ENCODE measurements around the gene CCDC102A.
A peak's percentile ranks its signal among the peaks of the same experiment; 100 is the strongest.

Gene CCDC102A

GRCh38 chr16:57527610-57528360 is 8.6 kb downstream of the CCDC102A start:
- H3K4me1 Mint-ChIP-seq (ENCODE audit: low read depth): peaks cover 35% of the 10 kb centered on the region
- H3K27me3 Mint-ChIP-seq (ENCODE audit: low read depth): no peaks in the 10 kb centered on the region

DNA sequence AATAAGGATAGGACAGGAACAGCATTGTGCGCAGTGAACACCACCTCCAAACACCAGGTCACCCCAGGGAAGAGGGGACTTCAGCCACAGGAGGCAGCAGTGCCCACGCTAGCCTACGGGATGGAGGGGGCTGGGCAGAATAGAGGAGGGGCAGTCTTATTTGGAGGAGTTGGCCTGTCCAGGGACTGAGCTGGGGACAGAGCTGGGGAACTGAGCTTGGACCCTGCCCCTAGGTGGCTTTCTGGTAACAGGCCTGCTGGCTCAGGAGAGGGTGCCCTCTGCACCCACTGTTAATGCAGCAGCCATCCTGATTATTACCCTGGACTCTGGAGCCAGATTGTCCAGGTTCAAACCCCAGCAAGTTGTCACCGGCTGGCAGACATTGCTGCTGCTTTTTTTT is 9.3 kb downstream of the CCDC102A start:
- Mint-ChIP-seq H3K4me3 (no peak overlapping the region), H3K27ac (no peak overlapping the region), H3K27me3 (ENCODE audit: low read depth) (no peaks in the 10 kb centered on the region), H3K36me3 (ENCODE audit: low read depth) (peaks cover 8% of the 10 kb centered on the region), H3K9me3 (no peaks in the 10 kb centered on the region), H3K4me1 (ENCODE audit: low read depth) (peaks cover 31% of the 10 kb centered on the region)
- no peak for DNase-seq (ENCODE audit: low spot score)

More at GRCh38 chr16:57527610-57528360, 8.6 kb downstream of the CCDC102A start:
- Mint-ChIP-seq H3K36me3 (ENCODE audit: low read depth) (peaks cover 8% of the 10 kb centered on the region), H3K4me3 (no peak overlapping the region), H3K27ac (peak overlapping the region; percentile 29), H3K9me3 (no peaks in the 10 kb centered on the region)
- no peak for DNase-seq (ENCODE audit: low spot score)

DNA sequence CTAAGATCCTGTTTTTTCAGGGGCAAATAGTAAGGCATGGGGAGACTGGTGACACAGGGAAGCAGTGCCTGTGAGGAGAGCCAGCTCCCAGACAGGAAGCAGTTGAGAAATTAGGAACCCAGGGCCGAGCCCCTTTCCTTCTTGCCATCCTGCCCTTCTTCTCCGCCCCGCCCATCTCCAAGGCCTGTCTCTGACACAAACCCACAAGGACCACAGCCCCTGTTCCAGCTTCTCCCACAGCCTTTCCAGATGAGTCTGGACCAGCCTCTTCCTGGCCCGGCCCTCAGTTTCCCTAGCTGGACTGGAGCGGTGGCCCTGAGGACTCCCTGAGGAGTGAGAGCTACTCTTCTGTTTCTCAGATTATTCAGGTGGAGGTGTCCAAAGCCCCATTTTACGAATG is 9.9 kb downstream of the CCDC102A start:
- H3K27me3 Mint-ChIP-seq (ENCODE audit: low read depth): no peaks in the 10 kb centered on the region
- no peak for DNase-seq (ENCODE audit: low spot score)
- no peak overlapping the region for H3K4me3 Mint-ChIP-seq
- peaks cover 26% of the 10 kb centered on the region for H3K4me1 Mint-ChIP-seq (ENCODE audit: low read depth)
- H3K36me3 Mint-ChIP-seq (ENCODE audit: low read depth): peaks cover 8% of the 10 kb centered on the region
- no peaks in the 10 kb centered on the region for H3K9me3 Mint-ChIP-seq
- no peak overlapping the region for H3K27ac Mint-ChIP-seq

DNA sequence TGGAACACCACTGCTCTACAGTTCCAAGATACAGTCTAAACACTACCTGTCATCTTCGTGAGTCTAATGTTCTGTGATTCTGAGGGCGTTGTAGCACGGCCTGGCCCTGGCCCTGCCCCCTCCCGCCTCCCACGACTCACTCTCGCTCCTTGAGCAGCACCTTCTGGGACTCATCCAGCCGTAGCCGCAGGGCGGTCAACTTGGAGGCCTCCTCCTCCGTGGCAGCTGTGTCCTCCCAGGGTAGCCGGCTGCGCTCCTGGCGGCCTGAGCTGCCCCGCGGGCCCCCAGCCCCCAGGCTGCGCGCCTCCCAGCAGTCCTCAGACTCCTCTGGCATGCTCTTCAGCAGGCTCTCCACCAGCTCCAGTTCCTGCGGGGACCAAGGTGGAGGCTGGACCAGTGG is 10.6 kb downstream of the CCDC102A start:
- Mint-ChIP-seq H3K27me3 (ENCODE audit: low read depth) (no peaks in the 10 kb centered on the region), H3K4me1 (ENCODE audit: low read depth) (peaks cover 19% of the 10 kb centered on the region)

GRCh38 chr16:57522960-57523359 is 13.4 kb downstream of the CCDC102A start:
- Mint-ChIP-seq H3K27ac (no peak overlapping the region), H3K4me3 (no peak overlapping the region), H3K4me1 (ENCODE audit: low read depth) (peaks cover 2% of the 10 kb centered on the region), H3K9me3 (no peaks in the 10 kb centered on the region), H3K36me3 (ENCODE audit: low read depth) (peaks cover 3% of the 10 kb centered on the region), H3K27me3 (ENCODE audit: low read depth) (no peaks in the 10 kb centered on the region)
- no peak for DNase-seq (ENCODE audit: low spot score)

More for the DNA sequence above, 10.6 kb downstream of the CCDC102A start:
- H3K27ac Mint-ChIP-seq: no peak overlapping the region
- H3K9me3 Mint-ChIP-seq: no peaks in the 10 kb centered on the region
- H3K4me3 Mint-ChIP-seq: no peak overlapping the region
- peaks cover 8% of the 10 kb centered on the region for H3K36me3 Mint-ChIP-seq (ENCODE audit: low read depth)
- no peak for DNase-seq (ENCODE audit: low spot score)

DNA sequence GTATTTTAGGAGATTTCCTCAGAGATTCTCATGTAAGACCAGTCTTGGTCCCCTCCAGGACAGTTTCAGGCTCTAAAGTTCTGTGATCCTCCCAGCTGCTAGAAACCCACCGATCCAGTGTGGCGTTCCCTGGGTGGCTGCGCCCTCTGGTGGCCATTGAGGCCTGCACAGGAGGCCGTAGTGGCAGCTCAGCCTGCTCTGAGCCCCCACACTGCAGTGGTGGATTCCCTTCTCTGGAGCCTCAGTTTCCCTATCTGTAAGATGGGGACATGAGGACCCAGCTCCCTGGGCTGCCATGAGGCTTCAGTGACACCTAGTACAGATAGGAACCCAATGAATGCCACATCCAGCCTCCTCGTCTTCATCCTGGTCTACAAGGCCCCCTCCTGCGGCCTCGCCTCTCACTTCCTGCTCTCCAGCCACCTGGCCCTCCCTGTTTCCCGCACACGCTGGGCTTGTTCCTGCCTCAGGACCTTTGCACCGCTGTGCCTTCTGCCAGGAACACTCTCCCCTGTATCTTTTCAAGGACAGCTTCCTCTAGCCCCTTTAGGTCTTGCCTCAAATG is 16.5 kb downstream of the CCDC102A start:
- peaks cover 3% of the 10 kb centered on the region for H3K36me3 Mint-ChIP-seq (ENCODE audit: low read depth)
- H3K27ac Mint-ChIP-seq: no peak overlapping the region

DNA sequence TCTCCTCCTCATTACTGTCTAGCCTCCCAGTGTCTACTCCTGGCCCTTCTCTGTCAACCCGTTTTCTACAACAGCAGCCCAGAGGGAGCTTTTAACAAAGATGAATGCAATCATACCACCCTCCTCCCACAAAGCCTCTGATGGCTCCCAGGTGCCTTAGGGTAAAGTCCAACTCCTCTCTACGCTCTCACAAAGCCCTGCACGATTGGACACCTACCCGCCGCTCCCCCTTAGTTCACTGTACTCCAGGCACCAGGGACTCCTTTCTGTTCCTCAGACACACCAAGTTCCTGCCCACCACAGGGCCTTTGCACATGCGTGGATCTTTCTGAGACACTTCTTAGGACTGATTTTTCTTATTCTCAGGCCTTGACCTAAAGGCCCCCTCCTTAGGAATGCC is 17.4 kb downstream of the CCDC102A start:
- Mint-ChIP-seq H3K27me3 (ENCODE audit: low read depth) (no peaks in the 10 kb centered on the region), H3K27ac (no peak overlapping the region), H3K9me3 (no peaks in the 10 kb centered on the region), H3K36me3 (ENCODE audit: low read depth) (peaks cover 3% of the 10 kb centered on the region), H3K4me3 (no peak overlapping the region), H3K4me1 (ENCODE audit: low read depth) (peaks cover 2% of the 10 kb centered on the region)
- DNase-seq (ENCODE audit: low spot score): no peak

More for the DNA sequence above, 16.5 kb downstream of the CCDC102A start:
- DNase-seq (ENCODE audit: low spot score): peak; percentile 61
- H3K4me3 Mint-ChIP-seq: no peak overlapping the region
- H3K4me1 Mint-ChIP-seq (ENCODE audit: low read depth): peaks cover 2% of the 10 kb centered on the region
- H3K27me3 Mint-ChIP-seq (ENCODE audit: low read depth): no peaks in the 10 kb centered on the region
- H3K9me3 Mint-ChIP-seq: no peaks in the 10 kb centered on the region

- peaks cover 3% of the 10 kb centered on the region for H3K36me3 Mint-ChIP-seq (ENCODE audit: low read depth)
- H3K9me3 Mint-ChIP-seq: no peaks in the 10 kb centered on the region
- no peak for DNase-seq (ENCODE audit: low spot score)
- peaks cover 2% of the 10 kb centered on the region for H3K4me1 Mint-ChIP-seq (ENCODE audit: low read depth)
- H3K27me3 Mint-ChIP-seq (ENCODE audit: low read depth): no peaks in the 10 kb centered on the region
- H3K4me3 Mint-ChIP-seq: no peak overlapping the region
- H3K27ac Mint-ChIP-seq: no peak overlapping the region
Measured at GRCh38 chr16:57518520-57518919, 17.9 kb downstream of the CCDC102A start.

GRCh38 chr16:57517397-57518367 is 18.7 kb downstream of the CCDC102A start:
- peaks cover 3% of the 10 kb centered on the region for H3K36me3 Mint-ChIP-seq (ENCODE audit: low read depth)
- no peaks in the 10 kb centered on the region for H3K9me3 Mint-ChIP-seq
- H3K4me3 Mint-ChIP-seq: no peak overlapping the region
- DNase-seq (ENCODE audit: low spot score): no peak
- no peaks in the 10 kb centered on the region for H3K27me3 Mint-ChIP-seq (ENCODE audit: low read depth)
- H3K4me1 Mint-ChIP-seq (ENCODE audit: low read depth): peaks cover 2% of the 10 kb centered on the region
- no peak overlapping the region for H3K27ac Mint-ChIP-seq

DNA sequence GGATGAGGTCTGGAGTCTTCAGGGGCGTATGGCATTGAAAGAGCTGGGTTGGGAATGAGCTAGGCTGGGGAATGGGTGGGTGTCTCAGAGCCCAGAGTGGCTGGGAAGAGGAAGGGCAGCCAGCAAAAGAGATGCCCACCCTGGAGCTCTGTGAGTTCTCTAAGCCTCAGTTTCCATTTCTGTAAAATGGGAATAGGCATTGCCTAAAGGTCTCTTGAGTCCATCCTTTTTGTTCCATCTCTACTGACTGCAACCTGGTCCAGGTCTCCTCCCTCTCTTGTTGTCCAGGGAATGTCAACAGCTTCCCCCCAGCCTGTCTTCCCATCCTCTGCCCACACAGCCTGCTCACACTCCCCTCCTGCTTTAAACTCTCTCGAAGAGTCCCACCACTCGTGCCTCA is 19.6 kb downstream of the CCDC102A start:
- H3K9me3 Mint-ChIP-seq: no peaks in the 10 kb centered on the region
- H3K4me1 Mint-ChIP-seq (ENCODE audit: low read depth): no peaks in the 10 kb centered on the region
- no peaks in the 10 kb centered on the region for H3K27me3 Mint-ChIP-seq (ENCODE audit: low read depth)
- H3K36me3 Mint-ChIP-seq (ENCODE audit: low read depth): peaks cover 3% of the 10 kb centered on the region
- no peak overlapping the region for H3K27ac Mint-ChIP-seq
- DNase-seq (ENCODE audit: low spot score): no peak
- no peak overlapping the region for H3K4me3 Mint-ChIP-seq

GRCh38 chr16:57516176-57516725 is 20.1 kb downstream of the CCDC102A start:
- Mint-ChIP-seq H3K27me3 (ENCODE audit: low read depth) (no peaks in the 10 kb centered on the region), H3K27ac (no peak overlapping the region), H3K9me3 (no peaks in the 10 kb centered on the region), H3K36me3 (ENCODE audit: low read depth) (peaks cover 3% of the 10 kb centered on the region), H3K4me1 (ENCODE audit: low read depth) (no peaks in the 10 kb centered on the region), H3K4me3 (no peak overlapping the region)
- no peak for DNase-seq (ENCODE audit: low spot score)

- no peaks in the 10 kb centered on the region for H3K9me3 Mint-ChIP-seq
- H3K27me3 Mint-ChIP-seq (ENCODE audit: low read depth): no peaks in the 10 kb centered on the region
- no peaks in the 10 kb centered on the region for H3K4me1 Mint-ChIP-seq (ENCODE audit: low read depth)
- no peak overlapping the region for H3K27ac Mint-ChIP-seq
- H3K36me3 Mint-ChIP-seq (ENCODE audit: low read depth): peaks cover 3% of the 10 kb centered on the region
- H3K4me3 Mint-ChIP-seq: no peak overlapping the region
- DNase-seq (ENCODE audit: low spot score): no peak
Measured at GRCh38 chr16:57514791-57515600, 21.4 kb downstream of the CCDC102A start.

- DNase-seq (ENCODE audit: low spot score): no peak
- Mint-ChIP-seq H3K9me3 (no peaks in the 10 kb centered on the region), H3K36me3 (ENCODE audit: low read depth) (peaks cover 3% of the 10 kb centered on the region), H3K4me3 (no peak overlapping the region), H3K27me3 (ENCODE audit: low read depth) (no peaks in the 10 kb centered on the region), H3K27ac (no peak overlapping the region), H3K4me1 (ENCODE audit: low read depth) (no peaks in the 10 kb centered on the region)
Measured at GRCh38 chr16:57514371-57514770, 22.0 kb downstream of the CCDC102A start.
